A673 (cell line): ENCODE results near the gene MBOAT7.

Experiments used
- CTCF ChIP-seq: fragments of 300-800, 200-600 bp; sonication (generic); conservative IDR thresholded peaks from 2 replicates; pipeline ENCODE4 v1.5.1; 2017; ENCODE audit warnings: low read depth, mild to moderate bottlenecking, antibody characterized with exemption, low read length, moderate library complexity, mixed read lengths
- EZH2 ChIP-seq: fragments of 200-600 bp; sonication (generic); IDR thresholded peaks from 2 replicates; pipeline ENCODE4 v1.6.1; 2017; ENCODE audit warnings: borderline replicate concordance, low read depth, mild to moderate bottlenecking, mixed read lengths, antibody characterized with exemption, low read length; ENCODE audit not compliant: poor library complexity, severe bottlenecking

- no peak for TF ChIP-seq CTCF
- TF ChIP-seq EZH2 = no peak
Measured at GRCh38 chr19:54173359-54173699, 16.1 kb downstream of the MBOAT7 start.
